Measurements from ENCODE around the gene RAB22A.

GRCh38 chr20:58261660-58262059 lies 47.9 kb upstream of the RAB22A start:
- TF ChIP-seq CTCF (IDR thresholded peaks at IDR 0.05; ENCODE audit: extremely low read depth in 1 of 2, insufficient read depth in 1 of 2, low read depth in 1 of 2, low read length in 2 of 2) (no peak), POLR2AphosphoS5 (IDR thresholded peaks at IDR 0.05; ENCODE audit: insufficient read depth, low read depth, low read length) (no peak)
